M059J (cell line): ENCODE data around the gene KIAA1217. TPM values are rescaled to one million over a fixed set of nuclear protein-coding genes. Genes with fewer than 3 reads are reported as not detected.

Source experiments
- DNase-seq: peaks from one replicate; pipeline ENCODE4 v3.0.0-alpha.2; 2012; ENCODE audit warnings: low read depth
- total RNA-seq: library from RNA; depleted of rRNA; stranded (reverse); fragments of >200 nt; shearing (Covaris generic); gene quantifications from 2 replicates; pipeline ENCODE4 v1.2.3, GENCODE V29; 2014

KIAA1217 gene
- total RNA-seq, 1 experiment from 2014 or later: 2.7 TPM

GRCh38 chr10:24209946-24210491, 1.1 kb downstream of the KIAA1217 start:
- DNase-seq: peak; percentile 54

- DNase-seq: peak; percentile 0
Measured at GRCh38 chr10:24210501-24210900, 1.6 kb downstream of the KIAA1217 start.

- DNase-seq: no peak
Measured at GRCh38 chr10:24213266-24213665, 4.3 kb downstream of the KIAA1217 start.

GRCh38 chr10:24213881-24214280, 4.9 kb downstream of the KIAA1217 start:
- no peak for DNase-seq

- no peak for DNase-seq
Measured at GRCh38 chr10:24214762-24215161, 5.8 kb downstream of the KIAA1217 start.

DNA sequence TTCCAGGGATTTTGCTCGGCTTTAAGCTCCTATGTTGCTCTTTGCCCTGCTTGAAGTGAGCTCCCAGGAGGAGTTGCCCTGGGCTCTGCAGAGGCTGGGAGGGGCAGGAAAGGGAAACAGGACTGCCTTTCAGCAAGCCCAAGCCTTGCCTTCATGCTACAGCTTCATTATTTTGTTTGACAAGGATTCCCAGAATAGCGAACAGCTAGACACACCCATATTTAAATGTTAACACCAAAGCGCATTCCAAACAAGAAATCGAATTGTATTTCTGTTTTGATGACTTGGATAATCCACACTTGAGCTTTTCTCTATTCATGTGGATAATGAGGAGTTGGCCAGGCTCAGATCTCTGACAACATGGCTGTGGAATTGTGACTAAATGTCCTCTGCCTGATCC, 6.3 kb downstream of the KIAA1217 start:
- DNase-seq: no peak

DNA sequence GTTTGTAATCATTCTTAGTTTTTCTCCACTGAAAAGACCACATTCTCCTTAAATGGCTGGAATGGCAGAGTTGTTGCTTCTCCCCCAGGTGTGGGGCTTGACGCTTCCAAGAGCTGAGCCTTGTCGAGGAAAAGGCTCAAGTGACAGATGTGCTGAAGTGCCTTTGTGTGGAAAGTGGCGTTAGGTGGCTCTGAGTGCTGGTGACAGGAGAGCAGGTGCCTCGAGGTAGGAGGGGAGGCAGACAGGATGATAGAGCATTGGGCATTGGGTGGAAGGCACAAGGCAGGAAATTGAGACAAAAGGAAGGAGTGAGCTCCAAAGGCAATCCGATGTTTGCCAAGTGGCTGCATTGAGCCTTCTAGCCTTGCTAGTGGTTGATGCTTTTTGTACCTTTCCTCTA, 6.7 kb downstream of the KIAA1217 start:
- no peak for DNase-seq

DNA sequence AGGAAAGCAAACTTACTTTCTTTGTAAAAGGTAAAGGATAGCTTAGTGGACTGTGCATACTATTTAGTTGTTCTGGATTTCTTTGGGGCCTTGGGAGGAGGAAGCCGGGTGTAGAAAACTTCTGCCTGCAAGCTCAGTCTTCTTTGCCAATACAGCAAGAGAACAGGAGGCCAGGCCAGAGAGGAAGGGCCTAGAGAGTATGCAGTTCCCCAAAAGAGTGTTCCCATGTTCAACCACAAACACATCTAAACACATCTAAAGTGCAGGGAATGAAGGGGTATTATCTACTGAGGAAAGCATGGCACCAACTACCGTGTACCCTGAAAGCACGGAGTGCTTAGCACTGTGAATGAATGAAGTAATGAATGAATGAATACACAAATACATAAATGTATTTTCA, 11.0 kb downstream of the KIAA1217 start:
- DNase-seq: no peak

- no peak for DNase-seq
Measured at GRCh38 chr10:24223341-24223740, 14.4 kb downstream of the KIAA1217 start.

DNA sequence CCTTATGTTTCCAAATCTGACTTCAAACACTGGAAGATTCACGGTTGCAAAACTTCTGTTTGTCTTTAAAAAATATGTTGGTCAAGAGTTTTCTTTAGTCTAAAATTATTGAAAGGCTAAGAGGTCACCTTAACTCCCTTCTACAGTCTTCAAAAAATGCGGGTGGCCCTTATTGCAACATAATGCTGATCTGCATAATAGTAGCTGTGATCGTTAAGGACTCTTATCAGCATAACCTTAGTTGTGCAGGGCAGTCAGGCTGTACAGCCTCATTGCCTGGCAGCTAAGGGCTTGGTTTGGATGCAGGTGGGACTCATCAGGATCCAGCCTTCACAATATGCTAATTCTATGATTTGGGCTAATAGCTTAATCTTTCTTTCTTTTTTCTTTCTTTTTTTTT, 15.0 kb downstream of the KIAA1217 start:
- DNase-seq: no peak

DNA sequence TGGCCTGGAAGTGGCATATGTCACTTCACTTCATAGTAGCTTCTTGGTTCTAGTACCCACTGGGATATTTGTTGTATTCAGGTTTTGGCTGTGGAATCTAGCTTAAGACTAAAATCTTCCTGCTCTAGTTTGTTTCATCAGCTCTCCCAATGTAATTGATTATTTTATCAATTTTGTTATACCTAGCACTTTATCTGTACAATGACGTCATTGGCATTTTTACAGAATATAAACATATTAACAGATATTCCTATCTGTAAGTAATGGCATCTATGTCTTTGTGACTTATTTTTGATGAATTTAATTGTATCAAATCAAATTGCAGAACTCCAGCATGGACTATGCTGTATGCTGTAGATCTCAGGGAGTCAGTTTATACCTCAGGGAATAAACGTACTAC, 19.7 kb downstream of the KIAA1217 start:
- no peak for DNase-seq

DNA sequence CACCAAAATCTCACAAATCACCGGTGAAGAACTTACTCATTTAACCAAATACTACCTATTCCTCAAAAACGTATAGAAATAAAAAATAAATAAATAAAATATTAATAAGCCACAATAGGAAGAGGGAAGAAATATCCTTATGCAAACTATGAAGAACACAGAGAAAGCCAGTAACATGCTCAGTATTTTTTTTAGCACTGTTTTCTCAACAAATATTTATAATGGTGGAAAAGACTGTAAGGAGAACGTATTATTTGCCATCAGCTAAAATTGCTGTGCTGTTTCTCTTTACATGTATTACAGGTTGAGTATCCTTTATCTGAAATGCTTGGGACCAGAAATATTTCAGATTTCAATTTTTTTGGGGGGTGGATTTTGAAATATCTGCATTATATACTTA, 21.0 kb downstream of the KIAA1217 start:
- DNase-seq: no peak

GRCh38 chr10:24231200-24231599, 22.3 kb downstream of the KIAA1217 start:
- no peak for DNase-seq

- no peak for DNase-seq
Measured at GRCh38 chr10:24234784-24235183, 25.8 kb downstream of the KIAA1217 start.

GRCh38 chr10:24235471-24235870, 26.5 kb downstream of the KIAA1217 start:
- no peak for DNase-seq

DNA sequence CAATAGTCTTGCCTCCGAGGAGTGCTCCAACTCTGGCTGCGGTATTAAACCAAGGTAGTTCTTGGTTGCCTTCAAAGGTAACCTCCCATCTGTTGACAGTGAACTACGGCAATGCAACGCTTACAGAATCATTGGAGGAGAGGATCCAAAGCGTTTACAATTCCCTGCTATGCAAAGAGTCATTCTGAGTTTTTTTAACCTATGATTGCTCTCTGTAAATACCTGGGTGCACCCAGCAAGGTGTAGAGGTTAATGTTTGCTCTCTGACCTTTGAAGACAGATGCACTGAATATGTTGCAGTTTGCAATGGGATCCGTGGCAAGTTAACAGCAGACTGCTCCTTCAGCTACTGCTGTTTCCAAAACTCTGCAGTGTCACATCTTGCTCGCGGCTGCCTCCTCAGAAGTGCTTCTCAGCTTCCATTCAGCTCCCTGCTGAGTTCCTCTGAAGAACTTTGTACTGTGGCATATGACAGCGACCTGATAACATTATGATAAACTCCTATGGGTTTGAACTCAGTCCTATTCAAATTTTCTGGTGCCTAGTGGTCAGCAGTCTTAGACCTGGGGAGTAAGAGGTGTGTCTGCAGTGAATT, 29.0 kb downstream of the KIAA1217 start:
- no peak for DNase-seq

DNA sequence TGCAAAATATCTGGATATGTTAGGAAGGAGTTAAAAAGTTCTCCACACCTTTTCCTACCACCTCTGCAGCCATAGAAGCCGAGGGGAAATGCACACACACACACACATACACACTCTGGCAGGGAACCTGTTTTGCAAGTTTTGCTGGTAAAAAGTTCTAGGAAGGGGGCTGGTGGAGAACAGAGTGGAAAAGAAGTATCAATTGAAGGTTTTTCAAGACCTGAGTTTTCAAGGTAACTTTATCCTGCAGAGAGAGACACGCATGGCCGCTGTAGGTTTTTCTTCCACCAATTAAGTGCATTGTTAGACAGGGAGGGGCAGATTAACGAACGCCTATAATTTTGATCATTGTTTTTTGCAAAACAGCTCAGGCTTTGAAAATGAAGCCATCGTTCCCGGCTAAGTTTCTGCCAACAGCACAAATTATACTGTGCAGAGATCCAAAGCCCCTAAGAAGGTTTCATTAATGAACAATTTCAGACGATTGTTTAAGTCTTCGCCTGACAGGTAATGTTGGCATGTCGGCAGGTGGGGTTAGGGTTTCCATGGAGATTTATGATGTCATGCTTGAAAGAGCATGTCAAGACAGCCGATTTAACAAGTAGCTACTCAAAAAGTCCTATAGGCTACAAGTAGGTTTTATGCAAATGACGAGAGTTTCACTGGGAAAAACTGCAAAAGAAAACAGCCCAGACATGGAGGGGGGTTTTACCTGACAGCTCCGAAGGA, 29.7 kb downstream of the KIAA1217 start:
- no peak for DNase-seq

GRCh38 chr10:24239289-24240040, 30.5 kb downstream of the KIAA1217 start:
- no peak for DNase-seq

DNA sequence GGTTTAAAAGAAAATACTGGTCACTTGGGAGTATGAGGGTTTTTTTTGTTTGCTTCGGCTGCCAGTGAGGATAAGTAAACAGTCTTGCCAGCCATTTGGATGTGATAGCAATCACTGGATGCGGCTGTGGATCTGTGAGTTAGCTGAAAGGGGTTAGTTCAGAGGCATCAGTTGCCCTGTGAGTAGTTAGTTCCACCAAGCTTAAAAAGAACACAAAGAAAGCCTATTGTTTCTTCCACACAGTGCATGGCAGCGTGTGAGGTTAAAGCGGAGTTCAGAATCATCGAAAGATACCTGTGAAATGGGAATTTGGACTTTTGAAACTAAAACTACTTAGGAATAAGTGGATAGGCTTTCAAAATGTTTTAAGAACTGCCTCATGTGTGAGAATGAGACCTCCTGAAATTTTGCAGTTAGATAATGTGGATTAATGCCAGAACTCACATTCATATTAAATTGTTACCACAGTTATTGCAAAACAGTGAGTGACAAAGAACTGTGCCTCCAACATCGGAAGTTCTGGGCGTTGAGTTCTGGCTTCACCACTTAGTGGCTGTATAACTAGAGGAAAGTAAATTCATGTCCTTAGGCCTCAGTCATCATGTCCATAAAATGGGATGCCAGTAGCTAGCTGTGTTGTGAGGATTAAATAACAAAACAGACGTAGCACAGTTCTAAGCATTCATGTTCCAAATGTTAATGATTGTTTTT, 31.3 kb downstream of the KIAA1217 start:
- DNase-seq: no peak

GRCh38 chr10:24241536-24242040, 32.6 kb downstream of the KIAA1217 start:
- no peak for DNase-seq

DNA sequence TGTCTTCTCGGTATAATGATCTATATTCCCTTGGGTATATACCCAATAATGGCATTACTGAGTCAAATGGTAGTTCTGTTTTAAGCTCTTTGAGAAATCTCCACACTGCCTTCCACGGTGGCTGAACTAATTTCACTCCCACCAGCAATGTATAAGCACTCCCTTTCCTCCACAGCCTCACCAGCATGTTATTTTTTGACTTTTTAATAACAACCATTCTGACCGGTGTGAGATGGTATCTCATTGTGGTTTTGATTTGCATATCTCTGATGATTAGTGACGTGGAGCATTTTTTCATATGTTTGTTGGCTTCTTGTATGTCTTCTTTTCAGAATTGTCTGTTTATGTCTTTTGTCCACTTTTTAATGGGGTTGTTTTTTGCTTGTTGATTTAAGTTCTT, 33.6 kb downstream of the KIAA1217 start:
- DNase-seq: no peak

DNA sequence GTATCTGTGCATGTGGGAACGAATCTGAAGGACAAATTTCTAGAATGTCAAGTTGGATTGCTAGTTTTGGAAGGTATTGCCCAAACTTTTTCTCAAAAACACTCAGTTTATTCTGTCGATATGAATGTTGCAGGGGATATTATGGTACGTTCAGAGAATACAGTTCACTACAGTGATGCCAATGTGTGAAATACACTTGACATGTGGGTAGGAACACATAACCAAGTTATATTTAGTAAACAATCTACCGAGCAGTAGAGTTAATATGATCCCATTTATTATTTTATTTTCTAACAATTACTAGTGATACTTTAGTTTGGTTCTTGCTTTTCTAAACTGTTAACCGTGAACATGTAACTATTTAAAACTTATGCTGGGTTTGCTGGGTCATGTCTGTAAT, 37.4 kb downstream of the KIAA1217 start:
- DNase-seq: no peak
